PC-3 (cell line): ENCODE measurements around the gene SLC12A5. TPM values are rescaled to one million over a fixed set of nuclear protein-coding genes. Genes with fewer than 3 reads are reported as not detected.

Experiments used
- ATAC-seq: fragments of 200-7000 bp; cut with Tn5 transposase; 2 replicates; pipeline ENCODE4 v1.9.1; 2020; ENCODE audit warnings: mild to moderate bottlenecking, moderate library complexity
- BruUV-seq: library from RNA; stranded (reverse); fragments of 400-500 nt; replicated peaks from 2 replicates; lab custom pipeline; 2021; lab: Mats Ljungman, UMichigan
- CTCF ChIA-PET: fragments of 300-600 bp; sonication (Branson Sonifier 250); formaldehyde crosslinking; loops from one replicate; lab custom pipeline; 2022; ENCODE audit warnings: antibody characterized with exemption; lab: Charles Lee
- POLR2A ChIA-PET: fragments of 300-600 bp; sonication (Branson Sonifier 250); formaldehyde crosslinking; loops from one replicate; lab custom pipeline; 2022; ENCODE audit warnings: antibody characterized with exemption; ENCODE audit not compliant: unreplicated experiment; lab: Charles Lee
- DNase-seq: peaks from one replicate; pipeline ENCODE4 v3.0.0-alpha.2; 2015
- H2AFZ ChIP-seq: fragments of 300-600 bp; sonication (generic); 2 replicates; pipeline ENCODE4 v1.6.0; 2016; ENCODE audit warnings: antibody characterized with exemption, low read length
- H3F3A ChIP-seq: fragments of 300-600 bp; sonication (generic); one replicate; pipeline ENCODE4 v1.6.0; 2017; ENCODE audit warnings: antibody characterized with exemption, low read length, control low read depth, mild to moderate bottlenecking; ENCODE audit not compliant: unreplicated experiment
- H3K27ac ChIP-seq: fragments of 300-600 bp; sonication (generic); 2 replicates; pipeline ENCODE4 v1.5.1; 2016; ENCODE audit warnings: mild to moderate bottlenecking, low read length
- H3K27me3 ChIP-seq: fragments of 300-600 bp; sonication (generic); 2 replicates; pipeline ENCODE4 v1.6.1; 2016; ENCODE audit warnings: low read length, mixed read lengths
- H3K36me3 ChIP-seq: fragments of 300-600 bp; sonication (generic); 2 replicates; pipeline ENCODE4 v1.6.1; 2016; ENCODE audit warnings: low read depth, mixed run types, low read length, mixed read lengths
- H3K4me1 ChIP-seq: fragments of 300-600 bp; sonication (generic); 2 replicates; pipeline ENCODE4 v1.5.1; 2016; ENCODE audit warnings: low read length; ENCODE audit not compliant: insufficient read depth
- H3K4me2 ChIP-seq: fragments of 300-600 bp; sonication (generic); 2 replicates; pipeline ENCODE4 v1.6.0; 2016; ENCODE audit warnings: low read length
- H3K4me3 ChIP-seq: fragments of 300-600 bp; sonication (generic); 2 replicates; pipeline ENCODE4 v1.5.1; 2016; ENCODE audit warnings: mild to moderate bottlenecking, low read length, mixed read lengths
- H3K79me2 ChIP-seq: fragments of 300-600 bp; sonication (generic); 2 replicates; pipeline ENCODE4 v1.6.1; 2017; ENCODE audit warnings: low read length, mixed read lengths
- H3K9ac ChIP-seq: fragments of 300-600 bp; sonication (generic); 2 replicates; pipeline ENCODE4 v1.6.0; 2016; ENCODE audit warnings: mild to moderate bottlenecking, low read length
- H3K9me2 ChIP-seq: fragments of 300-600 bp; sonication (generic); replicated peaks from 2 replicates; pipeline ENCODE4 v1.6.1; 2016; ENCODE audit warnings: mixed run types, low read length, mixed read lengths
- H3K9me3 ChIP-seq: fragments of 300-600 bp; sonication (generic); 2 replicates; pipeline ENCODE4 v1.6.1; 2016; ENCODE audit warnings: low read length, mixed read lengths
- H4K20me1 ChIP-seq: fragments of 300-600 bp; sonication (generic); 2 replicates; pipeline ENCODE4 v1.6.1; 2016; ENCODE audit warnings: low read length, mixed read lengths
- EZH2 ChIP-seq: fragments of 300-600 bp; sonication (generic); IDR thresholded peaks from one replicate; pipeline ENCODE4 v1.6.1; 2017; ENCODE audit warnings: antibody characterized with exemption, mild to moderate bottlenecking, low read length; ENCODE audit not compliant: unreplicated experiment
- EZH2phosphoT487 ChIP-seq: fragments of 300-600 bp; sonication (generic); IDR thresholded peaks from 2 replicates; pipeline ENCODE4 v1.6.1; 2018; ENCODE audit warnings: mild to moderate bottlenecking, antibody characterized with exemption, low read length, borderline replicate concordance
- intact Hi-C: fragments of 100-400 bp; cut with micrococcal nuclease; formaldehyde crosslinking; loops from 2 replicates; pipeline ENCODE4 v1.9.0; 2023
- total RNA-seq: library from RNA; depleted of rRNA; stranded (reverse); fragments of >200 nt; gene quantifications from 2 replicates; pipeline ENCODE4 v1.2.3, GENCODE V29; 2014
- TF ChIP-seq, protein P1 (sequence below): fragments of 300-600 bp; sonication (generic); conservative IDR thresholded peaks from 2 replicates; pipeline ENCODE4 v1.5.1; 2017; ENCODE audit warnings: antibody characterized with exemption, low read depth, mild to moderate bottlenecking, low read length

Gene SLC12A5
- total RNA-seq, 1 experiment from 2014 or later, result 2.4 TPM

- ATAC-seq, result no peak
- H3K4me2 ChIP-seq, result no peak overlapping the region
- no peak overlapping the region for H3K4me3 ChIP-seq
- no peak overlapping the region for H2AFZ ChIP-seq
- H4K20me1 ChIP-seq, result no peaks in the 10 kb centered on the region
- no peaks in the 10 kb centered on the region for H3F3A ChIP-seq
- intact Hi-C loops, result no loop called here
- no peaks in the 10 kb centered on the region for H3K79me2 ChIP-seq
- H3K36me3 ChIP-seq, result peaks cover 64% of the 10 kb centered on the region
- no peaks in the 10 kb centered on the region for H3K4me1 ChIP-seq
- POLR2A ChIA-PET, result no interaction called here
- TF ChIP-seq, protein P1, sequence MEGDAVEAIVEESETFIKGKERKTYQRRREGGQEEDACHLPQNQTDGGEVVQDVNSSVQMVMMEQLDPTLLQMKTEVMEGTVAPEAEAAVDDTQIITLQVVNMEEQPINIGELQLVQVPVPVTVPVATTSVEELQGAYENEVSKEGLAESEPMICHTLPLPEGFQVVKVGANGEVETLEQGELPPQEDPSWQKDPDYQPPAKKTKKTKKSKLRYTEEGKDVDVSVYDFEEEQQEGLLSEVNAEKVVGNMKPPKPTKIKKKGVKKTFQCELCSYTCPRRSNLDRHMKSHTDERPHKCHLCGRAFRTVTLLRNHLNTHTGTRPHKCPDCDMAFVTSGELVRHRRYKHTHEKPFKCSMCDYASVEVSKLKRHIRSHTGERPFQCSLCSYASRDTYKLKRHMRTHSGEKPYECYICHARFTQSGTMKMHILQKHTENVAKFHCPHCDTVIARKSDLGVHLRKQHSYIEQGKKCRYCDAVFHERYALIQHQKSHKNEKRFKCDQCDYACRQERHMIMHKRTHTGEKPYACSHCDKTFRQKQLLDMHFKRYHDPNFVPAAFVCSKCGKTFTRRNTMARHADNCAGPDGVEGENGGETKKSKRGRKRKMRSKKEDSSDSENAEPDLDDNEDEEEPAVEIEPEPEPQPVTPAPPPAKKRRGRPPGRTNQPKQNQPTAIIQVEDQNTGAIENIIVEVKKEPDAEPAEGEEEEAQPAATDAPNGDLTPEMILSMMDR, result no peak
- no peak for TF ChIP-seq EZH2phosphoT487
- CTCF ChIA-PET, result no interaction called here
- BruUV-seq, result no TSS peak
- no peak overlapping the region for H3K27ac ChIP-seq
- no peaks in the 10 kb centered on the region for H3K9me3 ChIP-seq
- no peak overlapping the region for H3K9ac ChIP-seq
- H3K9me2 ChIP-seq, result no peaks in the 10 kb centered on the region
- H3K27me3 ChIP-seq, result no peaks in the 10 kb centered on the region
- DNase-seq, result no peak
These were observed 34.1 kb downstream of the SLC12A5 start for GRCh38 chr20:46063151-46063550.

GRCh38 chr20:46063652-46064054 is 34.6 kb downstream of the SLC12A5 start:
- no peak overlapping the region for H3K9ac ChIP-seq
- H3K4me1 ChIP-seq, result no peaks in the 10 kb centered on the region
- BruUV-seq, result no TSS peak
- no peaks in the 10 kb centered on the region for H3F3A ChIP-seq
- ATAC-seq, result no peak
- H4K20me1 ChIP-seq, result no peaks in the 10 kb centered on the region
- DNase-seq, result no peak
- H3K4me2 ChIP-seq, result no peak overlapping the region
- no peaks in the 10 kb centered on the region for H3K27me3 ChIP-seq
- H3K79me2 ChIP-seq, result no peaks in the 10 kb centered on the region
- CTCF ChIA-PET, result no interaction called here
- TF ChIP-seq EZH2phosphoT487 (no peak), EZH2 (no peak)
- TF ChIP-seq, protein P1, result no peak
- no peaks in the 10 kb centered on the region for H3K9me2 ChIP-seq
- POLR2A ChIA-PET, result no interaction called here
- H2AFZ ChIP-seq, result no peak overlapping the region
- H3K9me3 ChIP-seq, result no peaks in the 10 kb centered on the region
- peaks cover 69% of the 10 kb centered on the region for H3K36me3 ChIP-seq
- no peak overlapping the region for H3K27ac ChIP-seq
- intact Hi-C loops, result no loop called here
- no peak overlapping the region for H3K4me3 ChIP-seq

DNA sequence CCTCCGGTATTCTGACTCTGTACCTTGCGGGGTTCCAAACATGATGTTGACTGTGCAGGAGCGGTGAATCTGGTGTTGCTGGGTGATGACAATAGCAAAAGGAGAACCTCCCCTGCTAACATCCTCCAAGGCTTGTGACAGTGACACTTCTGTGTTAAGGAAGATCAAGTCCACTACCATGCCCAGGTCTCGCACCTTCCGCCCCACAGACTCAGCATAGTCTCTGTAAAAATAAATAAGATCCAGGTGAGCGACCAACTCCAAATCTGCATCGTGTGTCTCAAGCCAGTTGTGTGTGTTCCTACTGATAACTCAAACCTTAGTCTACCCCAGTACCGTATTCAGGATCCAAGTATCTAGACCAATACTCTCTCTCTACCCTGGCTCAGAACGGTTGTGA is 36.0 kb downstream of the SLC12A5 start:
- ChIA-PET POLR2A (no interaction called here), CTCF (interaction anchor here (0.5 kb wide), 1 partner anchor 76 kb away, joined by 6 read pairs; no protein-coding TSS in a partner anchor)
- no peaks in the 10 kb centered on the region for H3K79me2 ChIP-seq
- H3K4me1 ChIP-seq, result no peaks in the 10 kb centered on the region
- no peak overlapping the region for H3K4me2 ChIP-seq
- no peak overlapping the region for H3K9ac ChIP-seq
- no peaks in the 10 kb centered on the region for H4K20me1 ChIP-seq
- BruUV-seq, result no TSS peak
- no peaks in the 10 kb centered on the region for H3F3A ChIP-seq
- H3K4me3 ChIP-seq, result no peak overlapping the region
- H2AFZ ChIP-seq, result no peak overlapping the region
- H3K27me3 ChIP-seq, result no peaks in the 10 kb centered on the region
- intact Hi-C loops, result no loop called here
- H3K36me3 ChIP-seq, result peaks cover 75% of the 10 kb centered on the region
- TF ChIP-seq EZH2 (no peak), EZH2phosphoT487 (no peak)
- TF ChIP-seq, protein P1, result no peak
- no peak overlapping the region for H3K27ac ChIP-seq
- ATAC-seq (no peak), DNase-seq (no peak)
- no peaks in the 10 kb centered on the region for H3K9me2 ChIP-seq
- H3K9me3 ChIP-seq, result no peaks in the 10 kb centered on the region
